AG04449 (cell line): ENCODE data around the gene SPRED1.

Experiments used
- CTCF ChIA-PET: fragments of 350-600 bp; formaldehyde crosslinking; extraction: SDS; loops from one replicate; lab custom pipeline; 2021; ENCODE audit warnings: antibody characterized with exemption; lab: Yijun Ruan, JAX
- POLR2A ChIA-PET: fragments of 400-600, 350-600 bp; formaldehyde crosslinking; extraction: SDS; loops from one replicate; lab custom pipeline; 2020; ENCODE audit warnings: antibody characterized with exemption, inconsistent platforms; lab: Yijun Ruan, JAX
- DNase-seq: peaks from one replicate; pipeline ENCODE4 v3.0.0-alpha.2; 2010; ENCODE audit warnings: low read depth, low spot score
- H3K4me3 ChIP-seq: 2 replicates; pipeline ENCODE4 v1.5.1; 2011; ENCODE audit warnings: low read depth, mild to moderate bottlenecking, control low read depth, low read length
- TF ChIP-seq, protein P1 (sequence below): IDR thresholded peaks from one replicate; pipeline ENCODE4 v1.5.1; 2011; ENCODE audit warnings: mild to moderate bottlenecking, moderate library complexity, low read length, control low read depth, inconsistent platforms; ENCODE audit not compliant: insufficient read depth; ENCODE audit errors: missing control alignments

Gene SPRED1

DNA sequence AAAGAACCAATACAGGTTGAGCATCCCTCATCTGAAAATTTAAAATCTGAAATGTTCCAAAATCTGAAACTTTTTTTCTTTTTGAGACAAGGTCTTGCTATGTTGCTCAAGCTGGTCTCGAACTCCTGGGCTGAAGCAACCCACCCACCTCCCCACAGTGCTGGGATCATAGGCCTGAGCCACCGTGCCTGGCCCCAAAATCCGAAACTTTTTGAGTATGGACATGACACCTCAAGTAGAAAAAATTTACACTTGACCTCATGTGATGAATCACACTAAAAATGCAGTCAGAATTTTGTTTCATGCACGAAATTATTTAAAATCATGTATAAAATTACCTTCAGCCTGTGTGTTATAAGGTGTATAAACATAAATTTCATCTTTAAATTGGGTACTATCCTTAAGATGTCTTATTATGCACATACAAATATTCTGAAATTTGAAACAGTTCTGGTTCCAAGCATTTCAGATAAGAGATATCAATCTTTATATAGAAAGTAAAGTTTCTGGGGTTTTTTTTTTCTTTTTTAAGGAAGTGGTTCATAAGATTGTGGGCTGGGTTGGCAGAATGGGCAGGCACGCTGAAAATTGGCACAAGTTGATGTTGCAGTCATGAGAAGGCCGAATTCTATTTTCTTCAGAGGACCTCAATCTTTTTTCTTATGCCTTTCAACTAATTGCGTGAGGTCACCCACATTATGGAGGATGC lies 72.5 kb downstream of the SPRED1 start:
- ChIA-PET POLR2A (no interaction called here), CTCF (interaction anchor here (1.2 kb wide), 1 partner anchor 31 kb away, joined by 4 read pairs; no protein-coding TSS in a partner anchor)
- TF ChIP-seq, protein P1, sequence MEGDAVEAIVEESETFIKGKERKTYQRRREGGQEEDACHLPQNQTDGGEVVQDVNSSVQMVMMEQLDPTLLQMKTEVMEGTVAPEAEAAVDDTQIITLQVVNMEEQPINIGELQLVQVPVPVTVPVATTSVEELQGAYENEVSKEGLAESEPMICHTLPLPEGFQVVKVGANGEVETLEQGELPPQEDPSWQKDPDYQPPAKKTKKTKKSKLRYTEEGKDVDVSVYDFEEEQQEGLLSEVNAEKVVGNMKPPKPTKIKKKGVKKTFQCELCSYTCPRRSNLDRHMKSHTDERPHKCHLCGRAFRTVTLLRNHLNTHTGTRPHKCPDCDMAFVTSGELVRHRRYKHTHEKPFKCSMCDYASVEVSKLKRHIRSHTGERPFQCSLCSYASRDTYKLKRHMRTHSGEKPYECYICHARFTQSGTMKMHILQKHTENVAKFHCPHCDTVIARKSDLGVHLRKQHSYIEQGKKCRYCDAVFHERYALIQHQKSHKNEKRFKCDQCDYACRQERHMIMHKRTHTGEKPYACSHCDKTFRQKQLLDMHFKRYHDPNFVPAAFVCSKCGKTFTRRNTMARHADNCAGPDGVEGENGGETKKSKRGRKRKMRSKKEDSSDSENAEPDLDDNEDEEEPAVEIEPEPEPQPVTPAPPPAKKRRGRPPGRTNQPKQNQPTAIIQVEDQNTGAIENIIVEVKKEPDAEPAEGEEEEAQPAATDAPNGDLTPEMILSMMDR = no peak
- H3K4me3 ChIP-seq = no peak overlapping the region
- no peak for DNase-seq

DNA sequence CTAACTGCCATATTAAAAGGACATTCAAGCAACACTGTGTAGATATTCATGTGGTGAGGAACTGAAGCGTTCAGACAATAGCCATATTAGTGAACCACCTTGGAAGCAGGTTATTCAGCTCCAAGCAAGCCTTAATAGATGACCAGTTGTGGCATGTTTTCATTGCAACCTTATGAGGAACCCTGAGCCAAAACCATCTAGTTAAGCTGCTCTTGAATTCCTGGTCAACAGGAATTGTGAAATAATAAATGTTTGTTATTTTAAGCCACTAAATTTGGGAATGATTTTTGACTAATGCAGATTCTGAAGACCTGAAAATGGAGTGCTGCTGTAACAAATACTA lies 73.0 kb downstream of the SPRED1 start:
- CTCF ChIA-PET = interaction anchor here (1.2 kb wide), 1 partner anchor 30 kb away, joined by 4 read pairs; no protein-coding TSS in a partner anchor
- TF ChIP-seq, protein P1 = no peak
- H3K4me3 ChIP-seq = no peak overlapping the region
- POLR2A ChIA-PET = no interaction called here
- no peak for DNase-seq

DNA sequence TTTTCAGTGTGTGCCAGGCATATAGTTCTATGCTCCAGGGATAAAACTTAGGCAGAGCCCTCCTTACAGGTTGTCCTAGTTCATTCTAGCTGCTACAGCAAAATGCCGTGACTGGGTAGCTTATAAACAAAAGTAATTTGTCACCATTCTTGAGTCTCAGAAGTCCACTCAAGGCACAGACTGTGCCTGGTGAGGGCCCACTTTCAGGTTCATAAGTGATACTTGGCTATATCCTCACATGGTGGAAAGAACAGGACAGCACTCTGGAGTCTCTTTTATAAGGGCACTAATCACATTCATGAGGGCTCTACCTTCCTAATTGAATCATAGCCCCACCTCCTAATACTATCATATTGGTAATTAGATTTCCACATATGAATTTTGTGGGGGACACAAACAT lies 80.1 kb downstream of the SPRED1 start:
- POLR2A ChIA-PET = no interaction called here
- no peak for DNase-seq
- TF ChIP-seq, protein P1 = no peak
- no peak overlapping the region for H3K4me3 ChIP-seq
- CTCF ChIA-PET = interaction anchor here (1.1 to 1.5 kb wide), 3 partner anchors 9 to 330 kb away, joined by 3 to 8 read pairs (median 5); partner anchors contain the start of gene SPRED1

DNA sequence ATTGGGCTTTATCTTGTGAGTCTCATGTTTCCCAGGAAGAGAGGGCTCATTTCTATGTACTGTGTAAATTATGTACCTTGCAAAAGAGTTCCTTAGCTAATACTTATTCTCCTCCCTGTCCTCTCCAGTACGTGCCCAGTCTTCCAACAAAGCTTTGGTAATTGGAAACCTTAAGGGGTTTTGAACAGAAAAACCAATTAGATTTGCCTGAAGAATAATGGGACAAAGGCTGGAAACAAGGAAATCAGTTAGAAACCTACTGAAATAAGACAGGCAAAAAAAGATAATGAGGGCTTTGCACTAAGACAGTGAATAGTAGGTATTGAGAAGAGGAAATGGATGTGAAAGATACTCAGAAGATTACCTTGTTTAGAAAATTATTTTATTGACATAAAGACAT lies 82.5 kb downstream of the SPRED1 start:
- ChIA-PET CTCF (interaction anchor here (1.0 kb wide), 1 partner anchor 85 kb away, joined by 3 read pairs; no protein-coding TSS in a partner anchor), POLR2A (no interaction called here)
- DNase-seq = no peak
- no peak overlapping the region for H3K4me3 ChIP-seq
- TF ChIP-seq, protein P1 = no peak

DNA sequence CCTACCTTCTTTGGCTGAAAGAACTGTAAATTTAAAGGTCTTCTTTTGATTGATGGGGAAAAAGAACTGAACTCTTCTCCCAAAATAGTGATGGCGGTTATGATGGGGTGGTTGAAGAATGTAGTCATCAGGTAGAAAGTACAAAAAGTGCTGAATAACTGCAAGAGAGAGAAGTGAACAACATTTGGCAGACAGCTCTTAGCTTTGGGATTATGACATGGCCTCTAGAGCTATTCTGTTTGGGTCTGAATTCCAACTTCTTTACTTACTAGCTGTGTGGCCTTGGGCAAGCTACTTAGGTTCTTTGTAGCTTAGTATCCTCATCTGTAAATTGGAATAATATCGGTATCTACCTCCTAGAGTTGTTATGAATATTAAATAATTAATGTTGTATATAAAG lies 91.7 kb downstream of the SPRED1 start:
- ChIA-PET CTCF (interaction anchor here (0.6 to 1.1 kb wide), 3 partner anchors 11 to 70 kb away, joined by 3 read pairs; no protein-coding TSS in a partner anchor), POLR2A (no interaction called here)
- TF ChIP-seq, protein P1 = no peak

DNA sequence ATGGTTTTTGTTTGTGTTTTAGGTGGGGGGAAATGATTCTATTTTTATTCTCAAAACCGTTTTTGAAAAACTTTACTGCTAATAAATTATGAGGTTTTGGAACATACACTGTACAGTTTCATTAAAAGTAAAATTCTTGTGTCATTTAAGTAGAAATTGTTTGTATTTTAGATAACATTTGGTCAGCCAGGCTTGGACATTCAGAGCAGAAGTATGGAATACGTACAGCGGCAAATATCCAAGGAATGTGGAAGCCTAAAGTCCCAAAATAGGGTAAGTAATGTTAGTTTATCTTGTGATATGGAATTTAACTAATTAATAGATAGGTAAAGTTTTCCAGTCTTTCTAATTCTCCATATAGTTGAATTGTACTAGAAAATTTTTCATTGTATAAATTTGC lies 96.6 kb downstream of the SPRED1 start:
- DNase-seq = no peak
- ChIA-PET CTCF (interaction anchor here (0.9 to 1.9 kb wide), 6 partner anchors 22 to 353 kb away, joined by 3 to 8 read pairs (median 4); no protein-coding TSS in a partner anchor), POLR2A (no interaction called here)
- no peak overlapping the region for H3K4me3 ChIP-seq
- TF ChIP-seq, protein P1 = no peak

More for the DNA sequence above, 91.7 kb downstream of the SPRED1 start:
- no peak overlapping the region for H3K4me3 ChIP-seq
- DNase-seq = no peak
